ENCODE measurements around the gene ZACN. TPM values are rescaled to one million over a fixed set of nuclear protein-coding genes. Genes with fewer than 3 reads are reported as not detected.
"Not testable (repeated sequence)": the region's sequence is repeated elsewhere in the genome, so short reads cannot be mapped to it uniquely, and the experiment has no call there.

Gene ZACN
- total RNA-seq, 1 donor from 2014 or later: not detected

- Mint-ChIP-seq H3K36me3 (ENCODE audit: unreplicated experiment) (no peaks in the 10 kb centered on the region), H3K4me1 (ENCODE audit: unreplicated experiment) (peaks cover 15% of the 10 kb centered on the region), H3K27me3 (ENCODE audit: unreplicated experiment) (peaks cover 51% of the 10 kb centered on the region), H3K4me3 (ENCODE audit: unreplicated experiment) (no peak overlapping the region), H3K9me3 (ENCODE audit: unreplicated experiment) (no peaks in the 10 kb centered on the region), H3K27ac (ENCODE audit: unreplicated experiment) (no peak overlapping the region)
- no peak for DNase-seq (ENCODE audit: extremely low spot score, unreplicated experiment)
- no peak for TF ChIP-seq CTCF (IDR thresholded peaks at IDR 0.05)
Measured at GRCh38 chr17:76076765-76077583, 2.0 kb upstream of the ZACN start.

GRCh38 chr17:76077584-76078110 is 1.3 kb upstream of the ZACN start:
- DNase-seq (ENCODE audit: extremely low spot score, unreplicated experiment): no peak
- Mint-ChIP-seq H3K27me3 (ENCODE audit: unreplicated experiment) (peaks cover 51% of the 10 kb centered on the region), H3K9me3 (ENCODE audit: unreplicated experiment) (no peaks in the 10 kb centered on the region), H3K4me3 (ENCODE audit: unreplicated experiment) (no peak overlapping the region), H3K27ac (ENCODE audit: unreplicated experiment) (no peak overlapping the region), H3K36me3 (ENCODE audit: unreplicated experiment) (peaks cover 4% of the 10 kb centered on the region), H3K4me1 (ENCODE audit: unreplicated experiment) (peaks cover 13% of the 10 kb centered on the region)
- TF ChIP-seq CTCF (IDR thresholded peaks at IDR 0.05): no peak

GRCh38 chr17:76078370-76078769 is 612 bp upstream of the ZACN start:
- H3K4me3 Mint-ChIP-seq (ENCODE audit: unreplicated experiment); H3K9me3 Mint-ChIP-seq (ENCODE audit: unreplicated experiment); H3K36me3 Mint-ChIP-seq (ENCODE audit: unreplicated experiment); DNase-seq (ENCODE audit: extremely low spot score, unreplicated experiment); H3K27ac Mint-ChIP-seq (ENCODE audit: unreplicated experiment): not testable (repeated sequence)
- H3K4me1 Mint-ChIP-seq (ENCODE audit: unreplicated experiment): peaks cover 12% of the 10 kb centered on the region
- H3K27me3 Mint-ChIP-seq (ENCODE audit: unreplicated experiment): peaks cover 51% of the 10 kb centered on the region

- H3K27me3 Mint-ChIP-seq (ENCODE audit: unreplicated experiment): peaks cover 47% of the 10 kb centered on the region
- no peak for DNase-seq (ENCODE audit: extremely low spot score, unreplicated experiment)
- H3K27ac Mint-ChIP-seq (ENCODE audit: unreplicated experiment): no peak overlapping the region
- no peaks in the 10 kb centered on the region for H3K9me3 Mint-ChIP-seq (ENCODE audit: unreplicated experiment)
- no peak for TF ChIP-seq CTCF (IDR thresholded peaks at IDR 0.05)
- no peak overlapping the region for H3K4me3 Mint-ChIP-seq (ENCODE audit: unreplicated experiment)
- H3K36me3 Mint-ChIP-seq (ENCODE audit: unreplicated experiment): peaks cover 13% of the 10 kb centered on the region
- peaks cover 12% of the 10 kb centered on the region for H3K4me1 Mint-ChIP-seq (ENCODE audit: unreplicated experiment)
Measured at GRCh38 chr17:76079535-76079955, 563 bp downstream of the ZACN start.

GRCh38 chr17:76079956-76080767 is 1.2 kb downstream of the ZACN start:
- Mint-ChIP-seq H3K9me3 (ENCODE audit: unreplicated experiment) (no peaks in the 10 kb centered on the region), H3K4me3 (ENCODE audit: unreplicated experiment) (no peak overlapping the region), H3K27me3 (ENCODE audit: unreplicated experiment) (peaks cover 43% of the 10 kb centered on the region), H3K4me1 (ENCODE audit: unreplicated experiment) (peaks cover 8% of the 10 kb centered on the region), H3K27ac (ENCODE audit: unreplicated experiment) (no peak overlapping the region), H3K36me3 (ENCODE audit: unreplicated experiment) (peaks cover 16% of the 10 kb centered on the region)
- TF ChIP-seq CTCF (IDR thresholded peaks at IDR 0.05): no peak
- DNase-seq (ENCODE audit: extremely low spot score, unreplicated experiment): no peak
